GM23338 (cell line): ENCODE measurements around the gene FBXL14. TPM values are rescaled to one million over a fixed set of nuclear protein-coding genes. Genes with fewer than 3 reads are reported as not detected.

Experiments used
- ATAC-seq: fragments of 200-7000 bp; cut with Tn5 transposase; 3 replicates; pipeline ENCODE4 v1.9.1; 2020
- DNase-seq: peaks from one replicate; pipeline ENCODE4 v3.0.0-alpha.2; 2015; ENCODE audit warnings: low spot score
- H2AFZ ChIP-seq: fragments of 200-600 bp; sonication (generic); 2 replicates; pipeline ENCODE4 v1.8.0; 2016; ENCODE audit warnings: antibody characterized with exemption, mild to moderate bottlenecking, moderate library complexity
- H3F3A ChIP-seq: fragments of 200-600 bp; sonication (generic); replicated peaks from 2 replicates; pipeline ENCODE4 v1.8.0; 2017; ENCODE audit warnings: antibody characterized with exemption, mixed run types, low read depth
- H3K27ac ChIP-seq: fragments of 200-600 bp; sonication (generic); 2 replicates; pipeline ENCODE4 v1.6.1; 2016; ENCODE audit warnings: low read depth
- H3K27me3 ChIP-seq: fragments of 200-600 bp; sonication (generic); 2 replicates; pipeline ENCODE4 v1.8.0; 2016; ENCODE audit warnings: mild to moderate bottlenecking, mixed run types, moderate library complexity; ENCODE audit not compliant: insufficient read depth
- H3K36me3 ChIP-seq: fragments of 200-600 bp; sonication (generic); 2 replicates; pipeline ENCODE4 v1.8.0; 2016; ENCODE audit warnings: mild to moderate bottlenecking; ENCODE audit not compliant: insufficient read depth
- H3K4me1 ChIP-seq: fragments of 200-600 bp; sonication (generic); 2 replicates; pipeline ENCODE4 v1.8.0; 2016; ENCODE audit warnings: mild to moderate bottlenecking, moderate library complexity; ENCODE audit not compliant: insufficient read depth
- H3K4me2 ChIP-seq: fragments of 200-600 bp; sonication (generic); 2 replicates; pipeline ENCODE4 v1.7.1; 2017; ENCODE audit warnings: mixed run types
- H3K4me3 ChIP-seq: fragments of 200-600 bp; sonication (generic); 2 replicates; pipeline ENCODE4 v1.6.1; 2016; ENCODE audit warnings: mixed run types
- H3K79me2 ChIP-seq: fragments of 200-600 bp; sonication (generic); replicated peaks from 2 replicates; pipeline ENCODE4 v1.8.0; 2017; ENCODE audit warnings: mild to moderate bottlenecking; ENCODE audit not compliant: insufficient read depth
- H3K9me2 ChIP-seq: fragments of 200-600 bp; sonication (generic); 2 replicates; pipeline ENCODE4 v1.8.0; 2017; ENCODE audit not compliant: insufficient read depth
- H4K20me1 ChIP-seq: fragments of 200-600 bp; sonication (generic); replicated peaks from 2 replicates; pipeline ENCODE4 v1.8.0; 2017; ENCODE audit warnings: mild to moderate bottlenecking; ENCODE audit not compliant: insufficient read depth
- H3K27ac Mint-ChIP-seq: 2 replicates; pipeline ENCODE4 v1.8.0; 2020; ENCODE audit warnings: inconsistent platforms, mild to moderate bottlenecking, moderate library complexity, mixed read lengths
- H3K27me3 Mint-ChIP-seq: 3 replicates; pipeline ENCODE4 v1.8.0; 2022; ENCODE audit warnings: low read depth, mild to moderate bottlenecking, moderate library complexity, mixed read lengths, inconsistent platforms; ENCODE audit not compliant: insufficient read depth, poor library complexity
- H3K36me3 Mint-ChIP-seq: 3 replicates; pipeline ENCODE4 v1.8.0; 2021; ENCODE audit warnings: low read depth, mild to moderate bottlenecking, inconsistent platforms, moderate library complexity, mixed read lengths
- H3K4me1 Mint-ChIP-seq: 3 replicates; pipeline ENCODE4 v1.8.0; 2020; ENCODE audit warnings: mild to moderate bottlenecking, inconsistent platforms, mixed read lengths
- H3K4me3 Mint-ChIP-seq: 3 replicates; pipeline ENCODE4 v1.8.0; 2021; ENCODE audit warnings: moderate library complexity, mild to moderate bottlenecking, inconsistent platforms, mixed read lengths
- H3K9me3 Mint-ChIP-seq: 3 replicates; pipeline ENCODE4 v1.8.0; 2020; ENCODE audit warnings: moderate library complexity, mild to moderate bottlenecking, inconsistent platforms, mixed read lengths
- CREB1 ChIP-seq: fragments of 250-450 bp; sonication (Bioruptor Pico); IDR thresholded peaks from 2 replicates; pipeline ENCODE4 v1.5.0; 2020; ENCODE audit warnings: low read depth, mild to moderate bottlenecking, moderate library complexity
- EZH2 ChIP-seq: fragments of 200-600 bp; sonication (generic); IDR thresholded peaks from one replicate; pipeline ENCODE4 v1.8.0; 2017; ENCODE audit warnings: antibody characterized with exemption, mild to moderate bottlenecking, low read depth; ENCODE audit not compliant: unreplicated experiment
- EZH2phosphoT487 ChIP-seq: fragments of 200-600 bp; sonication (generic); IDR thresholded peaks from one replicate; pipeline ENCODE4 v1.8.1; 2018; ENCODE audit warnings: antibody characterized with exemption; ENCODE audit not compliant: unreplicated experiment
- JUNB ChIP-seq: IDR thresholded peaks from one replicate; pipeline ENCODE4 v1.6.1; 2016; ENCODE audit warnings: antibody characterized with exemption; ENCODE audit not compliant: unreplicated experiment
- NANOG ChIP-seq: IDR thresholded peaks from 2 replicates; pipeline ENCODE4 v1.6.1; 2016; ENCODE audit warnings: antibody characterized with exemption, borderline replicate concordance
- STAT1 ChIP-seq: IDR thresholded peaks from one replicate; pipeline ENCODE4 v1.6.1; 2016; ENCODE audit warnings: antibody characterized with exemption; ENCODE audit not compliant: unreplicated experiment
- ZNF114 ChIP-seq: fragments of 250-450 bp; sonication (Bioruptor Pico); IDR thresholded peaks from 2 replicates; pipeline ENCODE4 v1.5.0; 2020; ENCODE audit warnings: mild to moderate bottlenecking, moderate library complexity
- ZNF331 ChIP-seq: fragments of 250-450 bp; sonication (Bioruptor Pico); IDR thresholded peaks from 2 replicates; pipeline ENCODE4 v1.5.0; 2020; ENCODE audit warnings: low read depth, mild to moderate bottlenecking, moderate library complexity
- polyA plus RNA-seq: library from polyadenylated mRNA; unstranded; fragments of >200 nt; fragmentation: Nextera tagmentation; extraction: Ambion mirVana; gene quantifications from 2 replicates; pipeline ENCODE4 v1.2.1, GENCODE V29; 2016
- total RNA-seq: library from RNA; depleted of rRNA; stranded (reverse); fragments of >200 nt; shearing (Covaris generic); gene quantifications from 2 replicates; pipeline ENCODE4 v1.2.3, GENCODE V29; 2014
- TF ChIP-seq, protein P1 (sequence below): IDR thresholded peaks from one replicate; pipeline ENCODE4 v1.6.1; 2018; ENCODE audit warnings: antibody characterized with exemption; ENCODE audit not compliant: unreplicated experiment
- TF ChIP-seq, protein P2 (sequence below): IDR thresholded peaks from 2 replicates; pipeline ENCODE4 v1.6.1; 2016; ENCODE audit warnings: antibody characterized with exemption
- TF ChIP-seq, protein P3 (sequence below), 2 experiments: fragments of 200-600 bp in 1 of 2; sonication (generic) in 1 of 2; conservative IDR thresholded peaks; 2 replicates each; pipeline versions ENCODE4 v1.5.1 to v1.6.1; 2016 to 2017; ENCODE audit warnings: antibody characterized with exemption in 2 of 2, low read depth in 2 of 2, mild to moderate bottlenecking in 2 of 2, moderate library complexity in 1 of 2

FBXL14 gene
- total and polyA plus RNA-seq, 2 experiments from 2014 or later, result 0.74 to 9.4 TPM

DNA sequence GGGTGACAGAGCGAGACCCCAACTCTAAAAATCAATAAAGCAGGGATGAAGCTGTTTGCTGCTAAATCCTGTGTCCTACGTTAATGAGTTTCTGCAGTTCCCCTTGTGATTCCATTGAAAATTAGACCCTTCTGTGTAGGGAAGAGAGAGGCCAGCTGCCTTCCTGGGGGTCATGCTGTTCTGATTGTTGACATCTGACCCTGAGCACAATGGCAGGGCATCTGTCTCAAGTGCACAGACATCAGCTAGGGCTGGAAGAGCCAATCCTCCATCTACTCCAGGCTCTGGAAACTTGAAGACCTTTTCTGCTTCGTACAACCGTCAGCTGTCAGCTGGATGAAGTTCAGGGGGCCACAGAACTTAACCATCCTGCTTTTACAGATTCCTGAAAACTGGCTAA lies 10.1 kb downstream of the FBXL14 start:
- Histone ChIP-seq H3K27ac (no peak overlapping the region), H4K20me1 (peaks cover 4% of the 10 kb centered on the region), H3F3A (no peaks in the 10 kb centered on the region), H2AFZ (no peak overlapping the region), H3K4me1 (peaks cover 21% of the 10 kb centered on the region), H3K27me3 (peaks cover 64% of the 10 kb centered on the region), H3K4me3 (no peak overlapping the region), H3K36me3 (no peaks in the 10 kb centered on the region), H3K79me2 (no peaks in the 10 kb centered on the region; the same call in 1 of the 2 replicates), H3K9me2 (no peaks in the 10 kb centered on the region), H3K4me2 (no peak overlapping the region)
- H3K4me1 Mint-ChIP-seq, result peaks cover 28% of the 10 kb centered on the region
- peaks cover 51% of the 10 kb centered on the region for H3K27me3 Mint-ChIP-seq
- no peaks in the 10 kb centered on the region for H3K36me3 Mint-ChIP-seq
- H3K27ac Mint-ChIP-seq, result no peak overlapping the region
- DNase-seq (no peak), ATAC-seq (no peak)
- TF ChIP-seq CREB1 (CRISPR knock-in tag) (no peak), ZNF114 (CRISPR knock-in tag) (no peak), STAT1 (no peak), ZNF331 (CRISPR knock-in tag) (no peak), JUNB (no peak), NANOG (no peak), EZH2phosphoT487 (no peak), EZH2 (no peak)
- TF ChIP-seq, protein P1, sequence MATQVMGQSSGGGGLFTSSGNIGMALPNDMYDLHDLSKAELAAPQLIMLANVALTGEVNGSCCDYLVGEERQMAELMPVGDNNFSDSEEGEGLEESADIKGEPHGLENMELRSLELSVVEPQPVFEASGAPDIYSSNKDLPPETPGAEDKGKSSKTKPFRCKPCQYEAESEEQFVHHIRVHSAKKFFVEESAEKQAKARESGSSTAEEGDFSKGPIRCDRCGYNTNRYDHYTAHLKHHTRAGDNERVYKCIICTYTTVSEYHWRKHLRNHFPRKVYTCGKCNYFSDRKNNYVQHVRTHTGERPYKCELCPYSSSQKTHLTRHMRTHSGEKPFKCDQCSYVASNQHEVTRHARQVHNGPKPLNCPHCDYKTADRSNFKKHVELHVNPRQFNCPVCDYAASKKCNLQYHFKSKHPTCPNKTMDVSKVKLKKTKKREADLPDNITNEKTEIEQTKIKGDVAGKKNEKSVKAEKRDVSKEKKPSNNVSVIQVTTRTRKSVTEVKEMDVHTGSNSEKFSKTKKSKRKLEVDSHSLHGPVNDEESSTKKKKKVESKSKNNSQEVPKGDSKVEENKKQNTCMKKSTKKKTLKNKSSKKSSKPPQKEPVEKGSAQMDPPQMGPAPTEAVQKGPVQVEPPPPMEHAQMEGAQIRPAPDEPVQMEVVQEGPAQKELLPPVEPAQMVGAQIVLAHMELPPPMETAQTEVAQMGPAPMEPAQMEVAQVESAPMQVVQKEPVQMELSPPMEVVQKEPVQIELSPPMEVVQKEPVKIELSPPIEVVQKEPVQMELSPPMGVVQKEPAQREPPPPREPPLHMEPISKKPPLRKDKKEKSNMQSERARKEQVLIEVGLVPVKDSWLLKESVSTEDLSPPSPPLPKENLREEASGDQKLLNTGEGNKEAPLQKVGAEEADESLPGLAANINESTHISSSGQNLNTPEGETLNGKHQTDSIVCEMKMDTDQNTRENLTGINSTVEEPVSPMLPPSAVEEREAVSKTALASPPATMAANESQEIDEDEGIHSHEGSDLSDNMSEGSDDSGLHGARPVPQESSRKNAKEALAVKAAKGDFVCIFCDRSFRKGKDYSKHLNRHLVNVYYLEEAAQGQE, result no peak
- TF ChIP-seq, protein P2, sequence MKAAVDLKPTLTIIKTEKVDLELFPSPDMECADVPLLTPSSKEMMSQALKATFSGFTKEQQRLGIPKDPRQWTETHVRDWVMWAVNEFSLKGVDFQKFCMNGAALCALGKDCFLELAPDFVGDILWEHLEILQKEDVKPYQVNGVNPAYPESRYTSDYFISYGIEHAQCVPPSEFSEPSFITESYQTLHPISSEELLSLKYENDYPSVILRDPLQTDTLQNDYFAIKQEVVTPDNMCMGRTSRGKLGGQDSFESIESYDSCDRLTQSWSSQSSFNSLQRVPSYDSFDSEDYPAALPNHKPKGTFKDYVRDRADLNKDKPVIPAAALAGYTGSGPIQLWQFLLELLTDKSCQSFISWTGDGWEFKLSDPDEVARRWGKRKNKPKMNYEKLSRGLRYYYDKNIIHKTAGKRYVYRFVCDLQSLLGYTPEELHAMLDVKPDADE, result no peak
- TF ChIP-seq, protein P3, sequence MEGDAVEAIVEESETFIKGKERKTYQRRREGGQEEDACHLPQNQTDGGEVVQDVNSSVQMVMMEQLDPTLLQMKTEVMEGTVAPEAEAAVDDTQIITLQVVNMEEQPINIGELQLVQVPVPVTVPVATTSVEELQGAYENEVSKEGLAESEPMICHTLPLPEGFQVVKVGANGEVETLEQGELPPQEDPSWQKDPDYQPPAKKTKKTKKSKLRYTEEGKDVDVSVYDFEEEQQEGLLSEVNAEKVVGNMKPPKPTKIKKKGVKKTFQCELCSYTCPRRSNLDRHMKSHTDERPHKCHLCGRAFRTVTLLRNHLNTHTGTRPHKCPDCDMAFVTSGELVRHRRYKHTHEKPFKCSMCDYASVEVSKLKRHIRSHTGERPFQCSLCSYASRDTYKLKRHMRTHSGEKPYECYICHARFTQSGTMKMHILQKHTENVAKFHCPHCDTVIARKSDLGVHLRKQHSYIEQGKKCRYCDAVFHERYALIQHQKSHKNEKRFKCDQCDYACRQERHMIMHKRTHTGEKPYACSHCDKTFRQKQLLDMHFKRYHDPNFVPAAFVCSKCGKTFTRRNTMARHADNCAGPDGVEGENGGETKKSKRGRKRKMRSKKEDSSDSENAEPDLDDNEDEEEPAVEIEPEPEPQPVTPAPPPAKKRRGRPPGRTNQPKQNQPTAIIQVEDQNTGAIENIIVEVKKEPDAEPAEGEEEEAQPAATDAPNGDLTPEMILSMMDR (conservative IDR thresholded peaks at IDR 0.05; ENCODE audit: low read depth in 2 of 2), result no peak
- no peak overlapping the region for H3K4me3 Mint-ChIP-seq
- H3K9me3 Mint-ChIP-seq, result no peaks in the 10 kb centered on the region; the same call in 2 of the 3 replicates
